ENCODE results near the gene PITX1. TPM values are rescaled to one million over a fixed set of nuclear protein-coding genes. Genes with fewer than 3 reads are reported as not detected.
"Not testable (repeated sequence)": the region's sequence is repeated elsewhere in the genome, so short reads cannot be mapped to it uniquely, and the experiment has no call there.

The PITX1 gene
- total and polyA plus RNA-seq, 11 donors = 0.03 to 0.39 TPM; not detected in 9

DNA sequence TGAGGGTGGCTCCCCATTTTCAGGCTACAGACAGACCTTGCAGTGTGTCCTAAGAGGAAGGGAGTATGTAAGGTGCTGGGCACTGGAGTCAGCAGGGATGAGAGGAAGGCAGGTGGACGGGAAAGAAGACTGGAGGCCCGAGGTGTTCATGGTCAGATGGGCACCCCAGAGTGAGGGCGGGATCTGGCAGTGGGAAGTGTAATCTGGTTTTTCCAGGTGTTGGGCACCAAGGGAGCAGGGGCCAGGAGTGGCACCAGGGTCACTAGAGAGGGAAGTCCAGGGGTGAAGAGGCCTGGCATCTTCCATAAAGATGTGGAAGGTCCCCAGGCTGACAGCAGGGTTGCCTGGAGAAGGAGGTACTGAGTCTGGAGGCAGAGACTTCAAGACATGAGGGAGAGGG, 29.7 kb downstream of the PITX1 start:
- no peak overlapping the region for H3K4me3 ChIP-seq
- no peak for ATAC-seq
- intact Hi-C loops (cut with DNase I) = no loop called here
- H3K9me3 ChIP-seq = no peaks in the 10 kb centered on the region
- H3K27ac ChIP-seq = no peak overlapping the region
- peak in 1 of 5 donors; percentile 2 for DNase-seq
- WGBS, 4 donors = 74 to 90% (median 86%) methylated on average over 3 of the region's 3 CpGs
- H3K36me3 ChIP-seq = no peaks in the 10 kb centered on the region
- TF ChIP-seq, protein P1, sequence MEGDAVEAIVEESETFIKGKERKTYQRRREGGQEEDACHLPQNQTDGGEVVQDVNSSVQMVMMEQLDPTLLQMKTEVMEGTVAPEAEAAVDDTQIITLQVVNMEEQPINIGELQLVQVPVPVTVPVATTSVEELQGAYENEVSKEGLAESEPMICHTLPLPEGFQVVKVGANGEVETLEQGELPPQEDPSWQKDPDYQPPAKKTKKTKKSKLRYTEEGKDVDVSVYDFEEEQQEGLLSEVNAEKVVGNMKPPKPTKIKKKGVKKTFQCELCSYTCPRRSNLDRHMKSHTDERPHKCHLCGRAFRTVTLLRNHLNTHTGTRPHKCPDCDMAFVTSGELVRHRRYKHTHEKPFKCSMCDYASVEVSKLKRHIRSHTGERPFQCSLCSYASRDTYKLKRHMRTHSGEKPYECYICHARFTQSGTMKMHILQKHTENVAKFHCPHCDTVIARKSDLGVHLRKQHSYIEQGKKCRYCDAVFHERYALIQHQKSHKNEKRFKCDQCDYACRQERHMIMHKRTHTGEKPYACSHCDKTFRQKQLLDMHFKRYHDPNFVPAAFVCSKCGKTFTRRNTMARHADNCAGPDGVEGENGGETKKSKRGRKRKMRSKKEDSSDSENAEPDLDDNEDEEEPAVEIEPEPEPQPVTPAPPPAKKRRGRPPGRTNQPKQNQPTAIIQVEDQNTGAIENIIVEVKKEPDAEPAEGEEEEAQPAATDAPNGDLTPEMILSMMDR (IDR thresholded peaks at IDR 0.05) = no peak
- H3K4me1 ChIP-seq = no peaks in the 10 kb centered on the region
- no peaks in the 10 kb centered on the region for H3K27me3 ChIP-seq

DNA sequence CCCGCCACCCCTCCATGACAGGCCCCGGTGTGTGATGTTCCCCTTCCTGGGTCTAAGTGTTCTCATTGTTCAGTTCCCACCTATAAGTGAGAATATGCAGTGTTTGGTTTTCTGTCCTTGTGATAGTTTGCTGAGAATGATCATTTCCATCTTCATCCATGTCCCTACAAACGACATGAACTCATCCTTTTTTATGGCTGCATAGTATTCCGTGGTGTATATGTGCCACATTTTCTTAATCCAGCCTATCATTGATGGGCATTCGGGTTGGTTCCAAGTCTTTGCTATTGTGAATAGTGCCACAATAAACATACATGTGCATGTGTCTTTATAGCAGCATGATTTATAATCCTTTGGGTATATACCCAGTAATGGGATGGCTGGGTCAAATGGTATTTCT, 36.0 kb downstream of the PITX1 start:
- H3K4me1 ChIP-seq = not testable (repeated sequence)

DNA sequence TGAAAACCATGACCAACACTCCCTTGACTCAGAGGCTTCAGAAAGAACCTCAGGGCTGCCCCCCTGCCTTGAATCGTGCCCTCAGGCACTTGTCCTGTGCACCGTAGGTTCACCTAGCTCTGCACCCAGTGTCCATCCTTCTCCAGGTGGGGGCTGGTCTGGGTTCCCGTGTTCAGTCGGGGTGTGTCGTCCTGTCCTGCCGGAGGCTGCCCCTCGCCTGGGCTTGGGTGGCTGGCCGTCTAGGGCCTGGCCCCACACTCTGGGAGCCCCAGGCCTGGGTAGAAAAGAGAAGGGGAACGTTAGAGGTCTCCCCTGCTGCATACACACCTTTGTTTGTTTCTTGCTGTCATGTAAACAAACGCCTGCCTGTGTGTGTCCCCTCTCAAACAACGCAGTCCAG, 37.0 kb downstream of the PITX1 start:
- Histone ChIP-seq H3K36me3 (no peaks in the 10 kb centered on the region), H3K4me3 (no peak overlapping the region), H3K27ac (no peak overlapping the region), H3K4me1 (peaks cover 0 to 7% (median 0%) of the 10 kb centered on the region in 12 donors), H3K27me3 (no peaks in the 10 kb centered on the region), H3K9me3 (peaks cover 0 to 2% (median 0%) of the 10 kb centered on the region in 12 donors)
- peak in 1 of 4 donors; percentile 22 for ATAC-seq
- TF ChIP-seq, protein P1 (IDR thresholded peaks at IDR 0.05) = no peak
- TF ChIP-seq POLR2A (IDR thresholded peaks at IDR 0.05) = no peak
- intact Hi-C loops (cut with DNase I) = no loop called here
- WGBS, 4 donors = 74 to 84% (median 80%) methylated on average over 8 to 11 of the region's 11 CpGs
- DNase-seq = no peak

More for the DNA sequence above, 36.0 kb downstream of the PITX1 start:
- H3K4me3 ChIP-seq; intact Hi-C loops (cut with DNase I); H3K27me3 ChIP-seq; H3K36me3 ChIP-seq; DNase-seq; ATAC-seq; H3K27ac ChIP-seq; H3K9me3 ChIP-seq: not testable (repeated sequence)
- 85 to 95% (median 89%) methylated on average over 5 of the region's 5 CpGs for WGBS, 4 donors

DNA sequence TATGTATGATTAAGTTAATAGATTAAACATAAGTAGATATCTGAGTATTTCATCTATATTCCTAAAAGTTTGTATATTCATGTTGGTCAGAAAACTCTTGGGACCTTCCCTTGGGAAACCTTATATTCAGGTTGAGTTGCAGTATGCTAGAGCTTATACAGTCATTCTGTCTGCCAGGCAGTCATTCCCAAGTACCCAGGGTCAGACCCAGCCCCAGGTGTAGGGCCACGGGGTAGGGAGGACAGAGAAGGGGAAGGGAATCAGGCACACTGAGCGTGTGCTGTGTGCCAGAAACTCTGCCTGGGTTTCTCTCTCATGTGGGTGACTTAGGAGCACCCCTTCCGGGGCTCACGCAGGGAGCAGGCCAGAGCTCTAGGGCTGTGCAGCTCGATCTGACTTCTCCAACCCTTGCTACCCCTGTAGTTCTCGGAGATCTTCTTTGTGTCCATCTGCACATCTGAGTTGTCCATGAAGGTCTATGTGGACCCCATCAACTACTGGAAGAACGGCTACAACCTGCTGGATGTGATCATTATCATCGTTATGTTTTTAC, 38.1 kb downstream of the PITX1 start:
- intact Hi-C loops (cut with DNase I) = no loop called here
- ATAC-seq = no peak
- TF ChIP-seq POLR2A (IDR thresholded peaks at IDR 0.05) = no peak
- TF ChIP-seq, protein P1 (IDR thresholded peaks at IDR 0.05) = no peak
- no peak overlapping the region for H3K4me3 ChIP-seq
- no peak for DNase-seq
- H3K4me1 ChIP-seq = peaks cover 0 to 7% (median 0%) of the 10 kb centered on the region in 12 donors
- H3K9me3 ChIP-seq = peaks cover 0 to 8% (median 0%) of the 10 kb centered on the region in 12 donors
- no peaks in the 10 kb centered on the region for H3K27me3 ChIP-seq
- no peaks in the 10 kb centered on the region for H3K36me3 ChIP-seq
- H3K27ac ChIP-seq = no peak overlapping the region
- WGBS, 4 donors = 86 to 95% (median 90%) methylated on average over 8 of the region's 8 CpGs
